Adrenal gland (tissue), 5 donors: ENCODE results near the gene DYSF.

ENCODE experiments used
- CTCF ChIP-seq, 6 experiments: fragments of 450-650 bp in 4 of 6; fragments of 200-600 bp in 2 of 6; sonication (generic) in 1 of 6; IDR thresholded peaks; 1 replicate in 5 of 6; 2 replicates in 1 of 6; pipeline versions ENCODE4 v1.5.1 to v1.8.0; 2016 to 2021; ENCODE audit warnings: antibody characterized with exemption in 6 of 6, mild to moderate bottlenecking in 2 of 6, moderate library complexity in 1 of 6
- POLR2A ChIP-seq, 2 donors: fragments of 450-650 bp; IDR thresholded peaks; one replicate each; pipeline ENCODE4 v1.6.1; 2017; ENCODE audit warnings: antibody characterized with exemption in 2 of 2, mild to moderate bottlenecking in 2 of 2, moderate library complexity in 1 of 2
- donor health status: DM: no; HTN: no; CAD: no.

- TF ChIP-seq CTCF (IDR thresholded peaks at IDR 0.05) = no peak
- no peak for TF ChIP-seq POLR2A (IDR thresholded peaks at IDR 0.05)
These were observed 118.6 kb downstream of the DYSF start for GRCh38 chr2:71571945-71572344.
